GM23248 (cell line): ENCODE measurements around the gene PPP3R1.

Experiments
- EZH2 ChIP-seq: fragments of 200-600 bp; sonication (generic); IDR thresholded peaks from 2 replicates; pipeline ENCODE4 v1.6.1; 2018; ENCODE audit warnings: antibody characterized with exemption, mild to moderate bottlenecking; ENCODE audit not compliant: insufficient read depth, poor library complexity, severe bottlenecking
- EZH2phosphoT487 ChIP-seq: fragments of 200-600 bp; sonication (generic); IDR thresholded peaks from 2 replicates; pipeline ENCODE4 v1.6.1; 2018; ENCODE audit warnings: antibody characterized with exemption, moderate library complexity, mild to moderate bottlenecking, low read depth; ENCODE audit not compliant: insufficient read depth

DNA sequence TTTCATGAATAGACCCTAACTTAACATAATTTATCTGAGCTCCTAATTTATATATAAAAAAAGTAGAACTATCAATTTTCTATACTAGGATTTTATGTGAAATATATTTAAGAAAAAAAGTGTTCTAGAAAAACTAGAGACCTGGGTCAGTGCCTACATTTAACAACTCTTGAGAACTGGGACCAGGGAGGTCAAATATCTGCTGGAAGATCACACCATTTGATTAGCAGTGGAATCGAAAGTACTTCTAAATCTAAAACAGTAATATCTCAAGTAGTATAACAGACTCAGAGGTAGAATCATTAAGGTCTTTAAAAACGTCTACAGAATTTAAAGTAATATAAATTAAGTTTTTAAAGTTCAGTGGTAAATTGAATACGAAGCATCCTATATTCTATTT lies 34.6 kb downstream of the PPP3R1 start:
- no peak for TF ChIP-seq EZH2
- TF ChIP-seq EZH2phosphoT487: no peak
